Spleen (tissue), 11 donors: ENCODE data around the gene SYAP1. TPM values are rescaled to one million over a fixed set of nuclear protein-coding genes. Genes with fewer than 3 reads are reported as not detected.
"Not testable (repeated sequence)": the region's sequence is repeated elsewhere in the genome, so short reads cannot be mapped to it uniquely, and the experiment has no call there.

Source experiments
- DNase-seq: peaks from one replicate; pipeline ENCODE4 v3.0.0-alpha.2; 2020
- H3K27ac ChIP-seq, 8 donors: fragments of 200-600 bp; sonication (generic) in 7 of 8; 1 replicate in 4 of 8; 2 replicates in 4 of 8; pipeline versions ENCODE4 v1.5.0 to v1.8.0; 2016 to 2021; ENCODE audit warnings: inconsistent platforms in 4 of 8, mild to moderate bottlenecking in 4 of 8, moderate library complexity in 1 of 8
- H3K27me3 ChIP-seq, 7 donors: fragments of 200-600 bp; sonication (generic) in 6 of 7; replicated peaks in 1 of 7; 1 replicate in 4 of 7; 2 replicates in 3 of 7; pipeline versions ENCODE4 v1.5.0 to v1.8.0; 2016 to 2021; ENCODE audit warnings: inconsistent platforms in 3 of 7, mild to moderate bottlenecking in 1 of 7
- H3K36me3 ChIP-seq, 6 donors: fragments of 200-600 bp; sonication (generic) in 5 of 6; 1 replicate in 4 of 6; 2 replicates in 2 of 6; pipeline versions ENCODE4 v1.5.0 to v1.8.0; 2016 to 2021; ENCODE audit warnings: inconsistent platforms in 2 of 6
- H3K4me1 ChIP-seq, 6 donors: fragments of 200-600 bp; sonication (generic) in 5 of 6; 1 replicate in 3 of 6; 2 replicates in 3 of 6; pipeline versions ENCODE4 v1.5.0 to v1.8.0; 2016 to 2021; ENCODE audit warnings: inconsistent platforms in 3 of 6
- H3K4me3 ChIP-seq, 8 donors: fragments of 200-600 bp; sonication (generic) in 7 of 8; 1 replicate in 4 of 8; 2 replicates in 4 of 8; pipeline versions ENCODE4 v1.5.0 to v1.8.0; 2016 to 2021; ENCODE audit warnings: inconsistent platforms in 4 of 8, mild to moderate bottlenecking in 4 of 8, moderate library complexity in 2 of 8
- H3K9me3 ChIP-seq, 8 donors: fragments of 200-600 bp; sonication (generic) in 7 of 8; 1 replicate in 4 of 8; 2 replicates in 4 of 8; pipeline versions ENCODE4 v1.5.0 to v1.8.0; 2016 to 2021; ENCODE audit warnings: inconsistent platforms in 4 of 8
- POLR2A ChIP-seq, 3 donors: fragments of 450-650 bp; IDR thresholded peaks; one replicate each; pipeline ENCODE4 v1.5.1; 2017; ENCODE audit warnings: antibody characterized with exemption in 3 of 3, mild to moderate bottlenecking in 1 of 3
- POLR2AphosphoS5 ChIP-seq, 3 donors: sonication (generic); formaldehyde crosslinking; IDR thresholded peaks; one replicate each; pipeline ENCODE4 v1.5.1; 2017; ENCODE audit warnings: antibody characterized with exemption in 3 of 3
- WGBS, 5 donors: extraction: QIAGEN DNeasy Blood & Tissue Kit in 3 of 5; methylation state at CpG; one replicate each; pipeline versions ENCODE4 v1.1.5 to v1.1.7; 2013 to 2018; 5-methylcytosine and 5-hydroxymethylcytosine counted together
- intact Hi-C: fragments of 100-400 bp; cut with DNase I; formaldehyde crosslinking; loops from one replicate; pipeline ENCODE4 v1.15.0; 2023; ENCODE audit warnings: low total_unique reads
- polyA plus RNA-seq, 3 donors: library from polyadenylated mRNA; stranded (reverse); fragments of 200-250 nt; gene quantifications; one replicate each; pipeline ENCODE4 v1.2.1, GENCODE V29; 2013
- total RNA-seq, 7 donors: library from RNA; depleted of rRNA in 3 of 7; stranded (reverse); fragments of >200 nt in 3 of 7; fragmentation: NEBNext Ultra II Directional in 4 of 7; extraction: Animal tissue kit (Norgen Biotek cat#: 25700) in 4 of 7; gene quantifications; one replicate each; pipeline versions ENCODE4 v1.1.0 to v1.2.1, GENCODE V29; 2016 to 2021
- TF ChIP-seq, protein P1 (sequence below), 11 experiments: fragments of 200-600 bp in 7 of 11; fragments of 450-650 bp in 4 of 11; sonication (generic) in 4 of 11; IDR thresholded peaks in 8 of 11; conservative IDR thresholded peaks in 3 of 11; 1 replicate in 7 of 11; 2 replicates in 4 of 11; pipeline versions ENCODE4 v1.4.0 to v1.8.0; 2016 to 2021; ENCODE audit warnings: antibody characterized with exemption in 11 of 11, inconsistent platforms in 4 of 11, mild to moderate bottlenecking in 1 of 11
- donor health status: healthy with polysubstance abuse.
- donor health status: DM: no; HTN: no; CAD: no; lungs with moderate emphysema.
- donor health status: DM: no; HTN: no; CAD: no.
- donor health status: Bipolar disorder and iron deficiency.
- donor health status: healthy.
- donor health status: DM: no; HTN: no; CAD: no.
- donor health status: DM: yes; HTN: yes; CAD: no.

The SYAP1 gene
- total and polyA plus RNA-seq, 10 donors: 6.9 to 23.2 (median 17.9) TPM

DNA sequence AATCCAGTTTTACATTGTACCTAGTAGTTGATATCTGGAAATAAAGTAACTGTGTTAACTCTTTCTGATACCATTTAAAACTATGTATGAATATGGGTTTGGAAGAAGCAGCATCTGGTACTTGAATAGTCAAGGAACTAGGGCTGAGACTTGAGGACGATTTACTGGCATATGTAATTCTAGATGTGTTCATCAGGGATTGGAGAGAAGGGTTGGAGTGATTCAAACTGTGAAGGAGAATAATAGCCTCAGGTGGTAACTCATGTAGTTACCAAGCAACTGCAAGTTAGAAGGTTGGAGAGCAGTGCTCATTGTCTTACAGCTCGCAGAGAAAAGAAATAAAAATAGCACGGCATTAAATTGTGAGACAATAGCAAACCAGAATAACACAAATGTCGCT is 37.3 kb downstream of the SYAP1 start:
- Histone ChIP-seq H3K27me3 (no peaks in the 10 kb centered on the region), H3K4me3 (no peak overlapping the region), H3K4me1 (no peaks in the 10 kb centered on the region), H3K27ac (no peak overlapping the region), H3K36me3 (peaks cover 7 to 99% (median 64%) of the 10 kb centered on the region in 6 donors), H3K9me3 (no peaks in the 10 kb centered on the region)
- intact Hi-C loops: no loop called here
- TF ChIP-seq, protein P1, sequence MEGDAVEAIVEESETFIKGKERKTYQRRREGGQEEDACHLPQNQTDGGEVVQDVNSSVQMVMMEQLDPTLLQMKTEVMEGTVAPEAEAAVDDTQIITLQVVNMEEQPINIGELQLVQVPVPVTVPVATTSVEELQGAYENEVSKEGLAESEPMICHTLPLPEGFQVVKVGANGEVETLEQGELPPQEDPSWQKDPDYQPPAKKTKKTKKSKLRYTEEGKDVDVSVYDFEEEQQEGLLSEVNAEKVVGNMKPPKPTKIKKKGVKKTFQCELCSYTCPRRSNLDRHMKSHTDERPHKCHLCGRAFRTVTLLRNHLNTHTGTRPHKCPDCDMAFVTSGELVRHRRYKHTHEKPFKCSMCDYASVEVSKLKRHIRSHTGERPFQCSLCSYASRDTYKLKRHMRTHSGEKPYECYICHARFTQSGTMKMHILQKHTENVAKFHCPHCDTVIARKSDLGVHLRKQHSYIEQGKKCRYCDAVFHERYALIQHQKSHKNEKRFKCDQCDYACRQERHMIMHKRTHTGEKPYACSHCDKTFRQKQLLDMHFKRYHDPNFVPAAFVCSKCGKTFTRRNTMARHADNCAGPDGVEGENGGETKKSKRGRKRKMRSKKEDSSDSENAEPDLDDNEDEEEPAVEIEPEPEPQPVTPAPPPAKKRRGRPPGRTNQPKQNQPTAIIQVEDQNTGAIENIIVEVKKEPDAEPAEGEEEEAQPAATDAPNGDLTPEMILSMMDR (IDR thresholded peaks at IDR 0.05 in 8 of 11, conservative IDR thresholded peaks at IDR 0.05 in 3 of 11): no peak
- TF ChIP-seq POLR2A (IDR thresholded peaks at IDR 0.05): no peak
- no peak for TF ChIP-seq POLR2AphosphoS5 (IDR thresholded peaks at IDR 0.05)
- DNase-seq: no peak
- 91 to 100% (median 94%) methylated on average over 4 of the region's 4 CpGs for WGBS, 5 donors

DNA sequence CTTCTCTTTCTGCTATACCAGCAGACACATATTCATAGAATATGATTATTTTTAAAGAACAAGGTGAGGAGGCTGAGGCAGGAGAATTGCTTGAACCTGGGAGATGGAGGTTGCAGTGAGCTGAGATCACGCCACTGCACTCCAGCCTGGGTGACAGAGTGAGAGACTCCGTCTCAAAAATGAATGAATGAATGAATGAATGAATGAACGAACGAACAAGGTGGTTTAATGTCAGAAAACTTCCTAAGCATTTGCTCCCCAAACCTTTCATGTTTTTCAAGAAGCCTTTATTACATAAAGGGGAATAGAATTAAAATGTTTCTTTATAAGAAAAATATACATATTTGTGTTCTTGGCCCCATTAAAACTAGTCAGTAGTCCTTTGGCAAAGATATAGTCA is 42.1 kb downstream of the SYAP1 start:
- H3K4me3 ChIP-seq, H3K9me3 ChIP-seq, DNase-seq, H3K27ac ChIP-seq, intact Hi-C loops, H3K4me1 ChIP-seq, H3K27me3 ChIP-seq: not testable (repeated sequence)
- H3K36me3 ChIP-seq: peaks cover 5 to 59% (median 40%) of the 10 kb centered on the region in 6 donors
- 87 to 96% (median 95%) methylated on average over 4 of the region's 4 CpGs for WGBS, 5 donors

DNA sequence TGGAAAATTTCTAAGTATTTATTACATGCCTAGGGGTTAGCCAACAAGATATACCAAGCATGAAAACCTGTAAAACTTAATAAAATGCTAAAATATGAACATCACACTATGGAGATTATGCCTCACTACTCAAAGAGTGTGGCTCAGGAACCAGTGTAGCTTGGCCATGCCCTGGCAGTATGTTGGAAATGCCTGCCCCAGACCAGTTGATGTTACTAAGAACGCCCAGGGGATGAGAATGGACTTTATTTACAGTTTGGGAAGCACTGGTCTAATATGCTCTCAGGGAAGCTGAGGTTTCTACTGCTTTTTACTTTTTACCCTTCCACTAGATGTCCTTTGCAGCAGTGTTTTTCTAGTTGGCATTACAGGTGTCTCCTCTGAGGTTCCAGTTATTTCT is 43.2 kb downstream of the SYAP1 start:
- Histone ChIP-seq H3K27me3 (no peaks in the 10 kb centered on the region), H3K27ac (no peak overlapping the region), H3K9me3 (no peaks in the 10 kb centered on the region), H3K4me1 (no peaks in the 10 kb centered on the region), H3K4me3 (no peak overlapping the region), H3K36me3 (peaks cover 5 to 48% (median 30%) of the 10 kb centered on the region in 6 donors)
- 95 to 100% (median 97%) methylated on average over 1 of the region's 1 CpG for WGBS, 5 donors
- intact Hi-C loops: no loop called here
- DNase-seq: no peak
- TF ChIP-seq POLR2AphosphoS5 (IDR thresholded peaks at IDR 0.05) (no peak), POLR2A (IDR thresholded peaks at IDR 0.05) (no peak)
- TF ChIP-seq, protein P1 (IDR thresholded peaks at IDR 0.05 in 8 of 11, conservative IDR thresholded peaks at IDR 0.05 in 3 of 11): no peak

DNA sequence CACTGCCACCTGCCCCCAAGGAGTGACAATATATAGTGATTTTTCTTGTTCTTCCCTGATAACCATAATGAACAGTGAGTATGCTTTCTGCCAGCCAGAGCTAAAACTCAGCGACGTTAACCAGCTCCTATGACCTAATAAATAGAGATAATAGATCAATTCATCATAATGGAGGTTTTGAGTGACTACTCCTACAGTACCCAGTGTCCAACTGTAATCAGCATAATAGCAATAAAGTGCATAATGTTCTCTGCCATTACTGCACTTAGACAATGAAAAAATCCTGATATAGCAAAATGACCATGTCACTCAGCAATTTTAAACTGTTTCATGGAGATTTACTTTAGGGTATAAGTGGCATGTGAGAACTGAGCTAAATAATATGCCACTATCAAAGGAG is 46.2 kb downstream of the SYAP1 start:
- no peak for DNase-seq
- Histone ChIP-seq H3K4me1 (no peaks in the 10 kb centered on the region), H3K9me3 (no peaks in the 10 kb centered on the region), H3K27ac (no peak overlapping the region), H3K36me3 (peaks cover 0 to 18% (median 6%) of the 10 kb centered on the region in 6 donors), H3K27me3 (no peaks in the 10 kb centered on the region), H3K4me3 (no peak overlapping the region)
- TF ChIP-seq POLR2A (IDR thresholded peaks at IDR 0.05) (no peak), POLR2AphosphoS5 (IDR thresholded peaks at IDR 0.05) (no peak)
- TF ChIP-seq, protein P1 (IDR thresholded peaks at IDR 0.05 in 8 of 11, conservative IDR thresholded peaks at IDR 0.05 in 3 of 11): no peak
- intact Hi-C loops: no loop called here
- WGBS, 5 donors: 78 to 92% (median 82%) methylated on average over 2 of the region's 2 CpGs

DNA sequence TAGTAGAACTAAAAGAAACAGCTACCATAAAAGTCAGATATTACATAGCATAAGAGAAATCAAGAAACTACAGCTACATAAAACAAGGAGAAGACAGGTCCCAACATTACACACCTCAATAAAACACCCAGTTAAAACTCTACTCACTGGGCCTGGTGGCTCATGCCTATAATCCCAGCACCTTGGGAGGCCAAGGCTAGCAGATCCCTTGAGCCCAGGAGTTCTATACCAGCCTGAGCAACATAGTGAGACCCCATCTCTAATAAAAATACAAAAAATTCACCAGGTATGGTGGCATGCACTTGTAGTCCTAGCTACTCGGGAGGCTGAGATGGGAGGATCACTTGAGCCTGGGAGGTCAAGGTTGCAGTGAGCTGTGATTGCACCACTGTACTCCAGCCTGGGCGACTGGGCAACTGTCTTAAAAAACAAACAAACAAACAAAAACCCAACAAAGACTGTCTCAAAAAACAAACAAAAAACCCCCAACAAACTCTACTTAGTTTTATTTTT is 51.6 kb downstream of the SYAP1 start:
- TF ChIP-seq POLR2AphosphoS5 (IDR thresholded peaks at IDR 0.05) (no peak), POLR2A (IDR thresholded peaks at IDR 0.05) (no peak)
- TF ChIP-seq, protein P1 (IDR thresholded peaks at IDR 0.05 in 8 of 11, conservative IDR thresholded peaks at IDR 0.05 in 3 of 11): no peak
- Histone ChIP-seq H3K27me3 (no peaks in the 10 kb centered on the region), H3K4me1 (no peaks in the 10 kb centered on the region), H3K36me3 (no peaks in the 10 kb centered on the region), H3K27ac (no peak overlapping the region), H3K9me3 (no peaks in the 10 kb centered on the region), H3K4me3 (no peak overlapping the region)
- intact Hi-C loops: no loop called here
- 66 to 90% (median 74%) methylated on average over 2 of the region's 2 CpGs for WGBS, 5 donors
- DNase-seq: no peak
